ENCODE data around the gene MYEOV. TPM values are rescaled to one million over a fixed set of nuclear protein-coding genes. Genes with fewer than 3 reads are reported as not detected.
A peak's percentile ranks its signal among the peaks of the same experiment; 100 is the strongest.

Gene MYEOV
- polyA plus RNA-seq, 1 experiment: 4.5 TPM

- TF ChIP-seq CTCF (IDR thresholded peaks at IDR 0.05; ENCODE audit: insufficient read depth, low read depth, low read length): no peak
- POLR2A ChIA-PET: no interaction called here
Observed at GRCh38 chr11:69295995-69296889, 2.3 kb downstream of the MYEOV start.

GRCh38 chr11:69296890-69297786, 3.2 kb downstream of the MYEOV start:
- Histone ChIP-seq H3K4me3 (ENCODE audit: low read depth, low read length) (no peak overlapping the region), H3K27me3 (ENCODE audit: control insufficient read depth, insufficient read depth, low read length) (no peaks in the 10 kb centered on the region), H3K36me3 (ENCODE audit: control insufficient read depth, insufficient read depth, low read length) (no peaks in the 10 kb centered on the region)
- CTCF ChIA-PET: interaction anchor here (0.7 to 3.3 kb wide), 14 partner anchors 9 to 373 kb away, joined by 3 to 14 read pairs (median 4); no protein-coding TSS in a partner anchor
- peak; percentile 98 for DNase-seq (ENCODE audit: low read depth)
- no peak for TF ChIP-seq CTCF (IDR thresholded peaks at IDR 0.05; ENCODE audit: insufficient read depth, low read depth, low read length)
- POLR2A ChIA-PET: interaction anchor here (0.6 kb wide), 1 partner anchor 154 kb away, joined by 3 read pairs; no protein-coding TSS in a partner anchor

More at GRCh38 chr11:69295995-69296889, 2.3 kb downstream of the MYEOV start:
- no peak for DNase-seq (ENCODE audit: low read depth)
- no peaks in the 10 kb centered on the region for H3K27me3 ChIP-seq (ENCODE audit: control insufficient read depth, insufficient read depth, low read length)
- H3K4me3 ChIP-seq (ENCODE audit: low read depth, low read length): no peak overlapping the region
- CTCF ChIA-PET: interaction anchor here (1.0 to 3.3 kb wide), 8 partner anchors 8 to 374 kb away, joined by 3 to 14 read pairs (median 6); no protein-coding TSS in a partner anchor
- no peaks in the 10 kb centered on the region for H3K36me3 ChIP-seq (ENCODE audit: control insufficient read depth, insufficient read depth, low read length)

GRCh38 chr11:69297787-69298266, 3.9 kb downstream of the MYEOV start:
- no peak for TF ChIP-seq CTCF (IDR thresholded peaks at IDR 0.05; ENCODE audit: insufficient read depth, low read depth, low read length)
- Histone ChIP-seq H3K4me3 (ENCODE audit: low read depth, low read length) (no peak overlapping the region), H3K36me3 (ENCODE audit: control insufficient read depth, insufficient read depth, low read length) (no peaks in the 10 kb centered on the region), H3K27me3 (ENCODE audit: control insufficient read depth, insufficient read depth, low read length) (no peaks in the 10 kb centered on the region)
- POLR2A ChIA-PET: interaction anchor here (0.6 kb wide), 1 partner anchor 154 kb away, joined by 3 read pairs; no protein-coding TSS in a partner anchor
- no peak for DNase-seq (ENCODE audit: low read depth)
- CTCF ChIA-PET: interaction anchor here (1.0 to 3.3 kb wide), 10 partner anchors 12 to 341 kb away, joined by 3 to 14 read pairs (median 3); no protein-coding TSS in a partner anchor

GRCh38 chr11:69298267-69299022, 4.5 kb downstream of the MYEOV start:
- CTCF ChIA-PET: interaction anchor here (1.0 to 3.3 kb wide), 8 partner anchors 11 to 345 kb away, joined by 3 to 14 read pairs (median 4); partner anchors contain the start of gene CCND1
- Histone ChIP-seq H3K36me3 (ENCODE audit: control insufficient read depth, insufficient read depth, low read length) (no peaks in the 10 kb centered on the region), H3K4me3 (ENCODE audit: low read depth, low read length) (no peak overlapping the region), H3K27me3 (ENCODE audit: control insufficient read depth, insufficient read depth, low read length) (no peaks in the 10 kb centered on the region)
- POLR2A ChIA-PET: no interaction called here
- peak; percentile 70 for DNase-seq (ENCODE audit: low read depth)
- TF ChIP-seq CTCF (IDR thresholded peaks at IDR 0.05; ENCODE audit: insufficient read depth, low read depth, low read length): no peak

Data from BJ (cell line).